Subcutaneous adipose tissue (tissue), 4 donors: Measurements from ENCODE around the gene PDE4D. TPM values are rescaled to one million over a fixed set of nuclear protein-coding genes. Genes with fewer than 3 reads are reported as not detected.

Experiments used
- total RNA-seq, 4 donors: library from RNA; depleted of rRNA; stranded (reverse); fragments of >200 nt; gene quantifications; one replicate each; pipeline ENCODE4 v1.1.0, GENCODE V29; 2016
- TF ChIP-seq, protein P1 (sequence below): fragments of 450-650 bp; IDR thresholded peaks from one replicate; pipeline ENCODE4 v1.5.1; 2016; ENCODE audit warnings: low read depth, mild to moderate bottlenecking, control low read depth, antibody characterized with exemption, moderate library complexity

PDE4D gene
- total RNA-seq, 4 donors from 2014 or later, result 15.0 to 24.0 (median 18.5) TPM

DNA sequence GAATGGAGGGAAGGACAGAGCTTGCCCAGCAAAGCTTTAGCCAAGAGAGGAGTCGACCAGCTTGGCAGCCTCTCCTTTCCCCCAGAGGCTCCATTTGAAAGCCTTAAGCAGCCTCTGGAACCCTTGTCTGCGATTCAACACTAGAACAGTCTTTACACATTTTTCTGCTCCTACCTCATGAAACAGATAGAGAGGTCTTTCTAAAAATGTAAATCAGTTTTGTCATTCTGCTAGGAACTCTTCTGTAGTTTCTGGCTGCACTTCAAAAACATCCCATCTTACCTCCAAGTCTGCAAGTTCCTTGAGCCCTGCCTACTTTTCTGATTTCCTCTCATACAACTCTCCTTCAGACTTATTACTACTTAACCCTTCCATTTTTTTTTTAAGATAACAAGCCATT, 70.1 kb downstream of the PDE4D start:
- TF ChIP-seq, protein P1, sequence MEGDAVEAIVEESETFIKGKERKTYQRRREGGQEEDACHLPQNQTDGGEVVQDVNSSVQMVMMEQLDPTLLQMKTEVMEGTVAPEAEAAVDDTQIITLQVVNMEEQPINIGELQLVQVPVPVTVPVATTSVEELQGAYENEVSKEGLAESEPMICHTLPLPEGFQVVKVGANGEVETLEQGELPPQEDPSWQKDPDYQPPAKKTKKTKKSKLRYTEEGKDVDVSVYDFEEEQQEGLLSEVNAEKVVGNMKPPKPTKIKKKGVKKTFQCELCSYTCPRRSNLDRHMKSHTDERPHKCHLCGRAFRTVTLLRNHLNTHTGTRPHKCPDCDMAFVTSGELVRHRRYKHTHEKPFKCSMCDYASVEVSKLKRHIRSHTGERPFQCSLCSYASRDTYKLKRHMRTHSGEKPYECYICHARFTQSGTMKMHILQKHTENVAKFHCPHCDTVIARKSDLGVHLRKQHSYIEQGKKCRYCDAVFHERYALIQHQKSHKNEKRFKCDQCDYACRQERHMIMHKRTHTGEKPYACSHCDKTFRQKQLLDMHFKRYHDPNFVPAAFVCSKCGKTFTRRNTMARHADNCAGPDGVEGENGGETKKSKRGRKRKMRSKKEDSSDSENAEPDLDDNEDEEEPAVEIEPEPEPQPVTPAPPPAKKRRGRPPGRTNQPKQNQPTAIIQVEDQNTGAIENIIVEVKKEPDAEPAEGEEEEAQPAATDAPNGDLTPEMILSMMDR, result no peak

DNA sequence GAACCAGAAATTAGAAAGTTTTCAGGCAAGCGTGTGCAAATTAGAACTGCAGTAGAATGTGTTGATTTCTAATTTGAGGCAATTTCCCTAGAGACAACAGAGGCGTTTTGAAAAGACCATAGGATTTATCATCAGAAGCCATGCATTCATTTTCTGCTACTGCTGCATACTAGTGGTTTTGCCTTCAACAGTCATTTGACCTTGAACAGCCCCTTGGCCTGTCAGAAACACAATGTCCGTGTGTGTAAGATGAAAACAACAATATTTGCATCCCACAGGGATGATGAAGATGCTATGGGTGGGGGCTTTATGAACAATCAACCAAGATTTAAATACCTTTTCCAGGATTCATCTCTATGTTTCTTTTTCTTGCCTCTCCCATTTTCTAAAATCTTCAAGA, 73.7 kb downstream of the PDE4D start:
- TF ChIP-seq, protein P1, result no peak

DNA sequence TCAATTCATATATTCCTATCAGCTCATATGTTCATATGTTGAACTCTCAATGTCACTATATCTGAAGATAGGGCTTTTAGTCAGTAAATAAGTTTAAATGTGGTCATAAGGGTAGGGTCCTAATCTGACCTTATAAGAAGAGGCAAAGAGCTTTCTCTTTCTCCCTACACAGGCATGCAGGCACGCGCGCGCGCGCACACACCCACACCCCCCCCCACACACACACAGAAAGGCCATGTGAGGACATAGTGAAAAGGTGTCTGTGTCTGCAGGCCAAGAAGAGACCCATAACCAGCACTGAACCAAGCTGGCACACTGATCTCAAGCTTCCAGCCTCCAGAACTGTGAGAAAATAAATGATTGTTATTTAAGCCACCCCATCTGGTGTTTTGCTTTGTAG, 76.0 kb downstream of the PDE4D start:
- TF ChIP-seq, protein P1, result no peak

DNA sequence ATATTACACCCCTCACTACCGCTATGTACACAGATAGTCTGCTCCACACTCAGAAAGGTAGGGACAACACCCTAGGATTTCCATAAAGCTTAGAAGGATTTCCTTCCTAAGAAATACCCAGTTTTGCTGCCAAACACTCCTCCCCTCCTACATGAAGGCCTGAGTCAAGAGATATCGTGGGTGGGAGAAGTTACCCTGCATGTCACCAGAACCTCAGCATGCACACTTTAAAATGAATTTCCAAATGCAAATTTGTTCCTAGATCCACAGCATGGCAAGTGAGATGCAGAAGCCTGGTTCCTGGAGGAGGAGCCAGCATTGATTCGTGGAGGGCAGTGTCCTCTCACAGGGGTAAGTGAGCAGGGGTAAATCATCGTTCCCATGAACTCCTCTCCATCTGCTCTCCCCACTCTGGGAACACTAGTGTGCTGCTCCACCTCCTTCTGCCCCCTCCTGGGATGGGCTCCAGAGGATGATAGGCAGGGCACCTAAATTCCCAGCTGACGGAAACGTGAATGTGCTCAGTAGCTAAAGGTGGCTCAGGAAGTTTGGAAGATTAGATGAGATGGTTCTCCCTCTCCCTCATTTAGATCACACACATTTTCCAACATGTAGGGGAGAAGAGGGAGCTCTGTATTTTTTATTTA, 76.7 kb downstream of the PDE4D start:
- TF ChIP-seq, protein P1, result no peak

DNA sequence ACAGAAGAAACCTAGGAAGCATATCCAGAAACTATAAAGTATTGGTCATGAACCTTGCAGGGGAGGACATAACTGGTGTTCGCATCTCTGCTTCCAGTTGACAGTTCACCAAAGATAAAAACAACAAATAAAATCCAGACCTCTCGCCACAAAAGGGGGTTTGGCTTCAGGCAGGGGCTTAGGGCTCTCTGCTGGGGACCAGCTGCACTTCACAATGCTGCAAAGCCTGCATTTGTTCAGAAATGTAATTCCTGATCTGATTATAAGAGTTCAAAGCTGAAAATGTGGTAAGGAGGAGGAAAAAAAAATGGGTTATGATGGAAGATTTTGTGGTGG, 79.0 kb downstream of the PDE4D start:
- TF ChIP-seq, protein P1, result no peak

DNA sequence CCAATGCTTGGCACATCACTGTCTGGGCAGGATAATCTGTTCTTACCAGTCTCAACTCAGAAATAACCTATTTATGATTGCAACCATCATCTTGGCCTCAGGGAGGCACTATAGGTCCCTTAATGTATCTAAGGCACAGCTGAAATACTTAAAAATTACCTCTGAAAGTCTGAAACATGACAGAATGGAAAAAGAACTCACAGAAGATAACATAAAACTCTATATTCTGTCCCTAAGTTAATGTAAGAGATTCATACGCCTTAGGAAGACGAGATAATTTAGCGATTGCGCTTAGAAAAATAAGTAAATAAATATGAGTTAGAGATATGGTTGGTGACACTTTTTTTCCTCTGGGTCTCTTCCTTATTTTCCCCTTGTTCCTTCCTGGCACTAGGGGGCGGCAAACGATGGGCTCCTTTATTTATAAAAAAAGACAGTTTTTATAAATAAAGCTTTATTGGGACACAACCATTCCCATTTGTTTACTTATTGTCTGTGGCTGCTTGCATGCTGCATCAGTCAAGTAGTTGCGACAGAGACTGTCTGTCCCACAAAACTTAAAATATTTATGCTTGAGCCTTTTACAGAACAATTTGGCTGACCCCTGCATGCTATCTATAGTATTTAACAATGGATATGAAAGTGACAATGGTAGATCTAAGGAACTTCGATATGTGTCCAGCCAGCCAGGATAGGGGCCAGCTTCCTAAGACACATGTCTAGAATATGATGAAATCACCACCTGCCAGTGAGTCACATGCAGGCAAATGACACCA, 79.6 kb downstream of the PDE4D start:
- TF ChIP-seq, protein P1, result no peak

DNA sequence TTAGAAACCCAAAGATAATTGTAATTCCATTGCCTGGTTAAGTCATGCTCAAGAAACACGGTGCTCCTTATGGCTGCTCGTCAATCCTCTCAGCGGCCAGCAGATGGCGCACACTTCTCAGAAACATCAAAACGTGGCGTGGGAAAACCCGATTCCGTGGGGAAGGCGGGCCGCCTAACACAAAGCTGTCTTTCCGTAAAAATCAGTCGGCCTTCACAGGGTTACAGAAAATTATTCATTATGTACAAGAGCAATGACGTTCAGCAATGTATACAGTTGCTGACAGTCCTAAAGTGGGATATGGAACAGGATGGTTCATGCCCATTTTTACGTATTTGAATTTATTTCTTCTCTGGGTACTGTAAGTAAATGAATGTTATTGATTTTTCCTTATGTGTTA, 83.5 kb downstream of the PDE4D start:
- TF ChIP-seq, protein P1, result no peak
